Type B pancreatic cell (in vitro differentiated cells): ENCODE results near the gene BDKRB1. TPM values are rescaled to one million over a fixed set of nuclear protein-coding genes. Genes with fewer than 3 reads are reported as not detected.
A peak's percentile ranks its signal among the peaks of the same experiment; 100 is the strongest.

Experiments used
- DNase-seq: peaks from one replicate; pipeline ENCODE4 v3.0.0; 2021; ENCODE audit warnings: mixed read lengths; ENCODE audit not compliant: unreplicated experiment; ENCODE audit errors: extremely low spot score
- H3K27ac Mint-ChIP-seq: 2 replicates; pipeline ENCODE4 v1.8.0; 2021; ENCODE audit warnings: mild to moderate bottlenecking, mixed read lengths
- H3K27me3 Mint-ChIP-seq: 2 replicates; pipeline ENCODE4 v1.8.0; 2021; ENCODE audit warnings: mixed read lengths
- H3K36me3 Mint-ChIP-seq: 2 replicates; pipeline ENCODE4 v1.8.0; 2021; ENCODE audit warnings: mixed read lengths
- H3K4me1 Mint-ChIP-seq: one replicate; pipeline ENCODE4 v1.8.0; 2021; ENCODE audit warnings: mixed read lengths; ENCODE audit not compliant: unreplicated experiment
- H3K4me3 Mint-ChIP-seq: 2 replicates; pipeline ENCODE4 v1.8.0; 2021; ENCODE audit warnings: mild to moderate bottlenecking, mixed read lengths
- H3K9me3 Mint-ChIP-seq: 2 replicates; pipeline ENCODE4 v1.8.0; 2021; ENCODE audit warnings: mixed read lengths
- CTCF ChIP-seq: fragments of 200-600 bp; sonication (generic); conservative IDR thresholded peaks from 2 replicates; pipeline ENCODE4 v1.5.0; 2021; ENCODE audit warnings: antibody characterized with exemption, mild to moderate bottlenecking
- total RNA-seq: library from RNA; stranded (reverse); gene quantifications from 2 replicates; pipeline ENCODE4 v1.2.1, GENCODE V29; 2021; ENCODE audit warnings: low replicate concordance

Gene BDKRB1
- total RNA-seq, 1 donor from 2014 or later: not detected

DNA sequence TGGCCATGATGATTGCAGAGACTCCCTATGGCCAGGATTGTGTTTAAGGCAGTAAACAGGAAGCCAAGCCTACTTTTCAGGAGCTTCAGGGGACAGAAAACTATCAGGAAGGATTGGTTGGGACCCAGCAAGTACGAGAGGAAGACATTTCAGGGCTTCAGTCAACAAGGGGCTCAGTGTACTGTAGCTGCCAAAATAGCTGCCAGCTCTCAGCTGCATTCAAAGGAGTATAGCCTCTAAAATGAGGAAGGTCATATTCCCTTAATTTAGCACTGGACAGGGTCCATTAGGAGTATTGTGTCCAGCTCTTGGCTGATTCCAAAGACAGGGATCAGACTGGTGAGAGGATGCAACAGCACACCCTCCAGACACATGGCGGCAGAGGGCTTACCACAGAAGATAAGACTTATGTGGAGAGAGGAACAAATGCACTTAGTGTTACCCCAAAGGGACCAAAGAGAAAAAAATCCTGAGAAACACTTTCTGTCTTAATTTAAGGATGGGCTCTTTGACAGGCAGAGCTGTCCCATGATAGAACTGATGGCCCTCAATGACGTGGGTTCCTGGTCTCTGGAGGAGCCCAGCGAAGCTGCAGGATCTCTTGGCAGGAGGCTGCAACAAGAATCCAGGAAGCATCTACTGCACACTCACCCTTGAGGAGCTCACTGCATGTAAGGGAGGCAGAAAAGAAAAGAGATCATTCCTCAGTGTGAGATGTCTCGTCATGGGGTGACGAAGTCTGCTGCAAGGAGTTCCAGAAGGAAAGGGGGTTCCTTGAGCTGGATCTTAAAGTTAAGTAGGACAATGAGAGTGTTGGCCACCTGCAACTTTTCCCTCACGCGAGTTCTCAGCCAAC lies 14.8 kb downstream of the BDKRB1 start:
- Mint-ChIP-seq H3K4me1 (peaks cover 40% of the 10 kb centered on the region), H3K27me3 (no peaks in the 10 kb centered on the region), H3K9me3 (peaks cover 7% of the 10 kb centered on the region), H3K27ac (no peak overlapping the region), H3K36me3 (no peaks in the 10 kb centered on the region), H3K4me3 (no peak overlapping the region)
- DNase-seq: no peak
- no peak for TF ChIP-seq CTCF

DNA sequence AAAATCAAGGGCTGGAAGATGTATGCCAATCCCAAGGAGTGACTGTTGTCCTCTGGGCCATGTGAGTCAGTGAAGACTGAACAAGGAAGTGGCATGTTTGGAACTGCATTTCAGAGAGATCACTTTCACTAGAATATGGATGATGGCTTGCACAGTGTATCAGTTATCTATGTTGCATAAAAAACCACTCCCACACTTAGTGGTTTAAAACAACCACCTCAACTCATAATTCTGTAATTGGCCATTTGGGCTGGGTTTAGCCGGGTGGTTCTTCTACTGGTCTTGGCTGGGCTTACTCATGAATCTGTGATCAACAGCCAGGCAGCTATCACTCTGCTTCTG lies 15.4 kb downstream of the BDKRB1 start:
- TF ChIP-seq CTCF: no peak
- Mint-ChIP-seq H3K4me1 (peaks cover 36% of the 10 kb centered on the region), H3K27me3 (no peaks in the 10 kb centered on the region), H3K4me3 (no peak overlapping the region), H3K9me3 (peaks cover 7% of the 10 kb centered on the region), H3K36me3 (no peaks in the 10 kb centered on the region), H3K27ac (no peak overlapping the region)
- DNase-seq: no peak

DNA sequence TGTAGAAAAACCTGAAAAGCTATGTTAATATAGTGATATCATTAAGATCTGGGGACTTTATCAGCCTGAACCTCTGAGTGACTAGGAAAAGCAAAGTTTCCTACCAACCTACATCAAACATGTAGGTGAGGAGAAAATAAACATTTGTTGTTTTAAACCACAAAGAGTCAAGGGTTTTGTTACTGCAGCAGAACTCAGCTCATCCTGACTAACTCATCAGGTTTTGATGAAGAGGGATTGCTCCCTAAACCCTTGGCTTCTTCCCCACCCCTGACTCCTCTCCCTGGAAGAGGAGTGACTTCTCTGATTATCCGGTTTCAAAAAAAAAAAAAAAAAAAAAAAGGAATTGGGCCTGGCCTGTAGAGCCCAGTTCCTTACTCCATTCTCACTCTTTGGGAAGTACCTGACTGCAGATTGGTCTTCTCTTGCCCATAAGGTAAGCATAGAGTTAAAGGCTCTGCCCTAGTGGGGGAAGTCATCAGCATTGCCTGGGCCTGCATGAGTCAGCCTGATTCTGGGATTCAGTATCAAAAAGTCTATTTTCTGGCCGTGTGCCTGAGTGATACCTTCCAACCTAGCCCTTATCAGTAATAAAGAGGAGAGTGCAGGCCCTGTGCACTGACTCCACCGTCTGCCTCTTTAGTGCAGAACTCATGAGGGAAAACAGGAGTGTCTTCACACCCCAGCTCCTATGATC lies 16.9 kb downstream of the BDKRB1 start:
- H3K4me3 Mint-ChIP-seq: no peak overlapping the region
- no peak overlapping the region for H3K27ac Mint-ChIP-seq
- no peak for TF ChIP-seq CTCF
- no peak for DNase-seq
- H3K4me1 Mint-ChIP-seq: peaks cover 26% of the 10 kb centered on the region
- H3K27me3 Mint-ChIP-seq: no peaks in the 10 kb centered on the region
- H3K36me3 Mint-ChIP-seq: no peaks in the 10 kb centered on the region
- peaks cover 7% of the 10 kb centered on the region for H3K9me3 Mint-ChIP-seq

- no peak for TF ChIP-seq CTCF
These were observed 17.6 kb downstream of the BDKRB1 start for GRCh38 chr14:96273629-96274028.

DNA sequence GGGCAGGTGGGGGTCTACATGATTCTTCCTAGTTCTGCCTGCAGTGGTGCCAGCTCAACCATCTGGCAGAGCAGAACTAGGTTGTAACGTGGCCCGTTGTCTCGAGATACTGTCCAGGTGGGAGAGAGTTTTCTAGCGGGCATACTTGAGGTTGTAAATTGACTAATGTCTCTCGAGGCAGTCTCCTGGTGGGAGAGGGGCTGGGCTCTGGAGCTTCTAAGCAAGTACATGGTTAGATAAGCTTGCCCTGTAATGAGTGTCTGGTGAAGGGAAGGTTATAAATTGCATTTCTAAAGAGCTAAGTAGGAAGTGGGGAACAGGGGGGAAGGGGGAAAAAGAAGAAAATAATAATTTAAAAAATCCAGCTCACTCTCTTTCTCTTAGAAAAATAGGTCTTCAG lies 18.1 kb downstream of the BDKRB1 start:
- peak overlapping the region; percentile 69 for H3K27ac Mint-ChIP-seq
- H3K4me1 Mint-ChIP-seq: peaks cover 23% of the 10 kb centered on the region

More at GRCh38 chr14:96273629-96274028, 17.6 kb downstream of the BDKRB1 start:
- Mint-ChIP-seq H3K27ac (peak overlapping the region; percentile 69), H3K36me3 (no peaks in the 10 kb centered on the region), H3K9me3 (peaks cover 7% of the 10 kb centered on the region), H3K27me3 (no peaks in the 10 kb centered on the region), H3K4me3 (no peak overlapping the region), H3K4me1 (peaks cover 23% of the 10 kb centered on the region)
- DNase-seq: no peak

More for the DNA sequence above, 18.1 kb downstream of the BDKRB1 start:
- Mint-ChIP-seq H3K9me3 (peaks cover 7% of the 10 kb centered on the region), H3K4me3 (no peak overlapping the region), H3K27me3 (no peaks in the 10 kb centered on the region), H3K36me3 (no peaks in the 10 kb centered on the region)
- no peak for DNase-seq
- TF ChIP-seq CTCF: no peak
